ENCODE data around the gene GPRC5A. TPM values are rescaled to one million over a fixed set of nuclear protein-coding genes. Genes with fewer than 3 reads are reported as not detected.

The GPRC5A gene
- total RNA-seq, 1 experiment from 2014 or later, result 10.1 TPM

DNA sequence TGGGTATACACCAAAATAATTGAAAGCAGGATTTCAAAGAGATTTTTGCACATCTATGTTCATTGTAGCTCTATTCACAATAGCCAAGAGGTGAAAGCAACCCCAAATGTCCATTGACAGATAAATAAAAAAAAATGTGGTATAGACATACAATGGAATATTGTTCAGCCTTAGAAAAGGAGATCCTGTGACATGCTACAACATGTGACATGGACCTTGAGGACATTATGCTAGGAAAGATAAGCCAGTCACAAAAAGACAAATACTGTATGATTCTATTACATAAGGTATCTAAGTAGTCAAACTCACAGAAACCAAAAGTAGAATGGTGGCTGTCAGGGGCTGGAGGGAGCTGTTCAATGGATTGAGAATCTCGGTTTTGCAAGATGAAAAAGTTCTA is 48.5 kb downstream of the GPRC5A start:
- DNase-seq (ENCODE audit: low spot score), result no peak

DNA sequence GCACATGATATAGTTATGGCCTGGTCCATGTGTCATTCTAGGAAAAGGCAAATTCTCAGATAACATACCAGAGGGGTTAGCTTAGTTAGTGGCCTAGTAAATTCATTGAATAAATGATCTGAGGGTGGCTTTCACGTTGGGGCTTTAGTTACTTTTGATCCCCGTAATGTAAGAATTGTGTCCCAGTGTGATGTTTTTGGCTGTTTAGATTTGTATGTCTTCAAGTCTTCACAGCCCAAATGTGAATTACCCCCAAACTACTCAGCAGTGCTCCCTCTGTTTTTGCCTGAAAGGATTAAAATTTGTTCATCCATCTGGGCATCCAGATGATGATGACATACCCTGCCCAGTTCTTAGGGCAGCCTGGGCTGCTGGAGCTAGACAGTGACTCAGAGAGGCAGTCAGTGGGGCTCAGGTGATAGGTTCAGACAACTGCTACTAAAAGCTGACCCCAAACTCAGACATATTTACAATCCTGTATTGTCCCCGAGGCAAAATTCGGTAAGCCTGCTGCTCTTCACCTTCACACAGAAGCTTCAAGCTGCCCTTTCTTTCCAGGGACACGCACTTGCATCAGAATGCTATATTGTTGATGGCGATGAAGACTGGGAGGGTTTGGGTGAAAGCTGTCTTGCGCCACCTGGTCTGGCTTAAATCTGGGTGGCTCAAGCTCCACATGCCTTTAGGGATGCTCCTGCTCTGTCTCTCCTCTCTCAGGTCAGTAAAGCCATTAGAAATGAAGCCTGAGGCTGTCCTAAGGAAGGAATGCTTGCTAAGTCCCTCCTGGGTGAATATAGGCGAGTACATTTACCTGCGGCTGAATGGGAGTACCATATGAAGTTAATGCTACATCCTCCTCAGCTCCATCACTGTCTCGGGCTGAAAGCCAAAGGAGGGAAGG is 50.3 kb downstream of the GPRC5A start:
- DNase-seq (ENCODE audit: low spot score), result no peak

DNA sequence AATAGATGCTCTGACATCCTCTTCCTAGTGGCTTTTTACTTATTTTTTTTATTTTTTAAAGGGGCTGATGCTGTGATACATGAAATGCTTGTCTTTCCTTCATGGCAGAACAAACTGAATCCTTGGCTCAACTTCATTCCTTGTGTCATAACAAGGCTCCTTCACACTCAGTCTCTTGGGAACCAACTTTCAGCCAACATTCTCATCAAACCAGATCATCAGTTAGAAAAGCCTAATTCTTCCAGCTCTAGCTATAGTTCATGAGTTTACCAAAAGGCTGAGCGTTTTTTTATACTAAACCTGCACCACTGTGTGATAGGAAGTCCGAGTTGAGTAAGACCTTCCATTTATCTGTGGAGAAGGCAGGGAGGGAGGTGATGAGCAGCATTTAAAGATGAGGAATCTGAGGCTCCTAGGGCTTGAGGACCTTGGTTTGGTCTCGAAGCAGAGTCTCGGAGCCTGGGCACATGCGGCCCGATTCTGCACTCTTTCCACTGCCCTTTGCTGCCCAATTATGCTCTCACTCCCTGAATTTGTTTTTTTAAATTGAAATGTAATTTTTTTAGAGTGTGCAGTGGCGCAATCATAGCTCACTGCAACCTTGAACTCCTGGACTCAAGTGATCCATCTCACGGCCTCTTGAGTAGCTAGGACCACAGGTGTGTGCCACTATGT is 52.4 kb downstream of the GPRC5A start:
- DNase-seq (ENCODE audit: low spot score), result no peak

DNA sequence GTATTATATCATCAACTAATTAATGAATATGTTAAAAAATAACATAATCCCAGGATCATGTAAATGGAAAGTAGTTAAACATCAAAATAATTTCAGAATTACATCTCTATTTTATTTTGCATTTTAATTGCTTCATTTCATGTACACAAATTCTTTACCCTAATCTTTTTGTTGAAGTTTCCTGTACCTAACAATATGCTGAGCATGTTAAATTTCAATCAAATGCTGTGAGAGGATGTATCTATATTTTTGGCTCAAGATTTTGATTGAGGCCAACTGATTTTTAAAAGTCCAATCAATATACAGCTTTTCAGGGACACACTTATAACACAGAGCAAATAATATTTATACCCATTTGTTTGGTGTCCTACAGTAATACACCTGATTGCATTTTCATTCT is 54.2 kb downstream of the GPRC5A start:
- DNase-seq (ENCODE audit: low spot score), result no peak

DNA sequence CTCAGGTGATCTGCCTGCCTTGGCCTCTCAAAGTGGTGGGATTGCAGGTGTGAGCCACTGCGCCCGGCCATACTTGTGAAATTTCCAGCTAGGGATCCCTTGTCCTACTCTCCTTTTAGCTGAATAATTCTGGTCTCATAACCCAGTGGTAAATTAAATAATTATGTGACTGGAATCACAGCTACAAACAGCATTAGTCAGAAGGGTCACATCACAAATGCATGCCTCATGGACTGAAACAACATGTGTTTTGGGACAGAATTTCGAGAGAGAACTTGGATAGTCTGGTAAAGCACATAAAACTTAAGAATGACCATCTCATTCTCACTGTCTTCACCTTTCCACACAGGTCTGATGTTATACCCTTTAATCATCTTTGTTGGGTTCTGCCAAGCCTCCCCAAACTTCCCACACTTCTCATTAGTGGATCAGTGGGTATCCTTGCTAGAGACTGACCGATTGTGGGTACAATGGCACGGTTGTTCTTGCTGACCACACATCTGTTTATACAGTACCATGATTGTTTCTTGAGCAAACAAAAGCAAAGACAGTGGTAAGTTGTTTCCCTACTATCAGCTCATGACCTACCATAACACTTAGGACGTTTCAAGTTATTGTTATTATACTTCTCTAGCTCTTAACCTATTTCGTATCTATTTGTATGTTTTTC is 55.5 kb downstream of the GPRC5A start:
- no peak for DNase-seq (ENCODE audit: low spot score)

DNA sequence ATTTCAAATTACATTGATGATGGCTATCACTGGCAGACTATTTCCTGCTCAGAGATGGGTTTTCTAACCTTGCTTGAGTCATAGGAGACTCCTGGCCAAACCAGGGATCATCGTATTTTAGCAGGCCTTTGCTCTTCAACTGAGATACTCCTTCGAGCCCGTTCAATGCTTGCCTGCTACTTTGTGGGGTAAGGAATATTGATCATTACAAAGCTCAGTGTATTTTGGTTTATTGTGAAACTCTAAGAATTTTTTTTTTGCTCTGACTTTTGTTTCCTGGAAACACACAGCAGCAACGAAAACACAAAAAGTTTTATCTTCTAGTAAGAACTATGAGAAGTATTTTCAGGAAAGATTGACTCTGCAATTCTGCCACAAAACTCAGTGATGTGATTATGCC is 56.5 kb downstream of the GPRC5A start:
- DNase-seq (ENCODE audit: low spot score), result no peak

DNA sequence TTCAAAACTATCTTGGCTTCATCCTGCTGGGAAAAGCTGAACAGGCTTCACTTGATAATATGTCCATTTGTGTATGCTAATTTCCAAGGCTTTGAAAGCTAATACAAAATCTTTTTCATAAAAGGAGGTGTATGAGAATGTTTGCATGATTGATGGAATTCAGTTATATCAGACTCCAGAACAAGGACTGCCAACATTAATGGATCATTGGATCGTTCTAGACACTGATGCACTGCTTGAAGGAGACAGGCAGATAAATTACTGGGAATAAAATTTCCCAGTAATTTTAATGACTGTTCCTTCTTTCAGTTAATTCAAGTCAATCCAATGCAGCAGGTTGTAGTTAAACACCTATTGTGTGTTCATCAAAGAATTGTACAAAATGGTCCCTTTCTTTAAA is 60.1 kb downstream of the GPRC5A start:
- DNase-seq (ENCODE audit: low spot score), result no peak

DNA sequence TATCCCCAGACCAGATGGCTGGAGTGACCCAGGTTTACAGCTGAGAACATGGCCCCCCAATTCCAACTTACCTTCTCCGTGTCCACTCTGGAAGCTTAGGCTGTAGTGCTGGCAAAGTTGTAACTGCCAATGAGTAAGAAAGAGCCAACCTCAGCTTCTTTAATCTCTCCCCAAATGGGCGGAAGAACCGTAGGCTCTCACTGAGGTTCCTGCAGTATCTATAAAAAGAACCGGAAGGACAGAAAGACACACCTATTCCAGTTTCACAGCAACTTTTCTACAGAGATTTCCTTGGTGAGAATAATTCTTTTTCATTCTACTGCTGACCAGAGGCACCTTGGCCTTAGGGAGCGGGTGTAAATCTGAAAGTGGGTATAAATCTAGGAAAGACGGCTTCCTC is 60.7 kb downstream of the GPRC5A start, which contains the start of gene GPRC5D:
Gene GPRC5D, minus strand, starts transcription at position 135 of the 400 bp plus-strand sequence. CDS start 1,786 bp downstream, outside the sequence.
- DNase-seq (ENCODE audit: low spot score), result no peak

DNA sequence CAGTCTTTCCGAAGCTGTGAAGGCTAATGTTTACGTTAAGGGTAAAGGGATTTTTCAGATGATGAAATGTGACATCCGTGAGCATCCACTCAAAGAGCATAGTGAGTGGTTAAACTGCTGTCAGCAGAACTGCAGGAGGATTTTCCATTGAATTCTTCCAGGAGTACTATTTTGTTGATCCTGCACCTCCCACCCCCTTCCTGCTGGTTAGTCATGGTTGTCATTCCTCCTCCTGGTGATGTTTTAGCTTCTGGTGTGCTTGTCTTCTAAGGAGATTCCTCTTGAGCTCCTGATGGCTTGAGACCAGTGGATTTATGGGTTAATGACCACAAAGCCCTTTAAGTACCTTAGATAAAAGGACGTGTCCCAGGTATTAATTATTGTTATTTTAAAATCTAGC is 63.0 kb downstream of the GPRC5A start:
- DNase-seq (ENCODE audit: low spot score), result no peak

DNA sequence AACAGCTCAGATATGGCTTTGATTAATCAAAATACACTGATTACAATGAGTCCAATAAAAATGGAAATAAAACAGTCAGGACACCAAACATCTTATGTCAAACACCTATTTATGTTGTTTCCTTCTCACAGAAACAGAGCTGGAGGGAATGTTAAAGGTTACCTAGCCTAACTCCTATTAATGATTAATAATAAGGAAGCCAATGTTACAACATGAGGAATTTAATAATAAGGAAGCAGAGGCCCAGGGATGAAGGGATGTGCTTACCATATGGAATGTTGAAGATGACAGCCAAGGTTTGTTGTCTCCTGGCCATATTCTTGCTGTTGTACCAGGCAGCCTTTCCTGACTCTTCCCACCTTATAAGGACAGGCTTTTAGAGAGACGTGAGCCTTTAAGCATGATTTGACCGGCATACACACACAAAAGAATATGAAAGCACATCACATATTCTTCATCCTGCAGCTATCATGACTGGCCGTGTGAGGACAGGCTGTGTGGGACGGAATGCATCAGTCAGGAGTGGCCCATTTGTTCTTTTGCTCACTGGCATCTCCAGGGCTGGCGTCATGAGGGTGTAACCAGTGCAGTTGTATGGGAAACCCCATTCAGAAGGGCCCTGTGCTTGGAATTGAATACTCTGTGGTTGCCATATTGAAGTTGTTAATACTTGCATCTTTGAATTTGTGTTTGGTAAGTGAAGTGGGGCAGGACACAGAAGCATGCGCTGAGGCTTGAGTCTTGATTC is 63.7 kb downstream of the GPRC5A start:
- DNase-seq (ENCODE audit: low spot score), result no peak

DNA sequence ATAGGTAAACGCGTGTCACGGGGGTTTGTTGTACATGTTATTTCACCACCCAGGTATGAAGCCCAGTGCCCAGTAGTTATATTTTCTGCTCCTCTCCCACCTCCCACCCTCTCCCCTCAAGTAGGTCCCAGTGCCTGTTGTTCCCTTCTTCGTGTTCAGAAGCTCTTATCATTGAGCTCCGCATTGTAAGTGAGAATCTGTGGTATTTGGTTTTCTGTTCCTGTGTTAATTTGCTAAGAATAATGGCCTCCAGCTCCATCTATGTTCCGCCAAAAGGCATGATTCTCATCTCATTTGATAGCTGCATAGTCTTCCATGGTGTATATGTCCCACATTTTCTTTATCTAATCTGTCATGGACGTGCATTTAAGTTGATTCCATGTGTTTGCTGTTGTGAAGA is 67.5 kb downstream of the GPRC5A start:
- DNase-seq (ENCODE audit: low spot score), result no peak

DNA sequence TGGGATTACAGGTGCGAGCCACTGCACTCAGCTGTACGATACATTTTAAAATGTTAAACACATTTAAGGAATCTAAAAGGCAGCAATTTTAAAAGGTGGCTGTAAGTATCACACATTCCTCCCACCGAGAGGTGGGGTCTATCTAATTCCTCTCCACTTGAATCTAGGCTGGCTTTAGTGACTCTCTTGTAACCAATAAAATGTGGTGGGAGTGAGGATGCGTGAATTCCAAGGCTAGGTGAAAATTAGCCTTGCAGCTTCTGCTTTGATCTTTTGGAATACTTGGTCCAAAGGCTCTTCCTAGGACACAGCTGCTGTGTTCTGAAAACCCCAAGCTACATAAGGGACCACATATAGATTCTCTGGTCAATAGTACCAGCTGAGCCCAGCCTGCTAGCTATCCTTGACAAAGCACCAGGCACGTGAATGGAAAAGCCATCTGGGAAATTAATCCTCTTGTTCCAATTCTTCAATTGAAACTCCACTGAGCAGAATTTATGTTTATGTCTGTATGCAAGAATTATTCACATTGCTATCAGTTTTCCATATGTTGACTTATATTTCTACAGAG is 69.4 kb downstream of the GPRC5A start:
- DNase-seq (ENCODE audit: low spot score), result no peak

DNA sequence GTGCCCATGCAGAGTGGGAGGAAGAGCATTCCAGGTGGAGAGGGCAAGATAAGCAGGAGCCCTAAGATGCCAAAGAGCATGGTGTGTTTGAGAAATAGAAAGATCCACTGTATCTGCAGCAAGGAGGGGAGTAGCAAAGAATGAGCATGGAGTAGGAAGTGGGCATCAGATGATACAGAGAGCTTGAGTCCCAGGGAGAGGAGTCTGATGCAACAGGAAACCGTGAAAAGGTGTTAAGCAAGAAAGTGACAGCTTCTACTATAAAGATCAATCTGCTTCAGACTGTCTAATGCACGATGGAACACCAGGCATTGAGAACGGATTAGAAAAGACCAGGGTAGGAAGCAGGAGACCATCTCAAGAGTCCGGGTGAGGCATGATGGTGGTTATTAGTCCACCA is 72.9 kb downstream of the GPRC5A start:
- no peak for DNase-seq (ENCODE audit: low spot score)

DNA sequence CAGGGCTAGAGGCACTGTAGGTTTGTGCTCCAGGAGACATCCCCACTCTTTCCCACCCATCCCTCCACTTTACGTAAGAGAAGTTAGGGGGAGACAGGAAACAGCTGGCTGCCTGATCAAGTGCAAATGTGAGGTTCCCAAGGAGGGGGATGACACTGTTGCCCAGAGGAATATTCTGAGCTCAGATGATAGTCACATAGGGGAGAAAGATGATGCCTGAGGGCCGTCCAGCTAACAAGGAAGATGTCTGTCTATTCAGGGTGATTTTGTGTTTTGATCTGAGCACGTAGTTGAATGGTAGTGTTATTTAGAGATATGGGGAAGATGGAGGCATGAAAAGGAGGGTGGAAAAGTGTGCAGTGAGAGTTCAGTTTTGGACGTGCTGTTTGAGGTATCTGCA is 74.5 kb downstream of the GPRC5A start:
- DNase-seq (ENCODE audit: low spot score), result no peak

Other genes starting within 250 kb of the GPRC5A start
- gene GPR19, start 195.4 kb upstream of the GPRC5A start, total RNA-seq (2014; rRNA removed; shearing (Covaris generic)), result 0.88 and 3.9 TPM in 2 replicates
- 22.8 and 27.3 TPM in 2 replicates for gene CDKN1B, start 174.2 kb upstream of the GPRC5A start, total RNA-seq (2014; rRNA removed; shearing (Covaris generic))
- 2.7 and 3.1 TPM in 2 replicates for gene APOLD1, start 105.9 kb upstream of the GPRC5A start, total RNA-seq (2014; rRNA removed; shearing (Covaris generic))
- 194 and 203 TPM in 2 replicates for gene DDX47, start 78.2 kb upstream of the GPRC5A start, total RNA-seq (2014; rRNA removed; shearing (Covaris generic))
- not detected in 2 replicates for gene GPRC5D, start 60.6 kb downstream of the GPRC5A start, total RNA-seq (2014; rRNA removed; shearing (Covaris generic))
- gene HEBP1, start 108.7 kb downstream of the GPRC5A start, total RNA-seq (2014; rRNA removed; shearing (Covaris generic)), result 6.9 and 8.8 TPM in 2 replicates
- 3.9 and 5.1 TPM in 2 replicates for gene FAM234B, start 152.8 kb downstream of the GPRC5A start, total RNA-seq (2014; rRNA removed; shearing (Covaris generic))
- 0.15 TPM in 1 of 2 replicates, not detected in the other for gene GSG1, start 212.1 kb downstream of the GPRC5A start, total RNA-seq (2014; rRNA removed; shearing (Covaris generic))

Data from H4 (cell line).